ENCODE measurements around the gene SH3BGRL.

Gene SH3BGRL

DNA sequence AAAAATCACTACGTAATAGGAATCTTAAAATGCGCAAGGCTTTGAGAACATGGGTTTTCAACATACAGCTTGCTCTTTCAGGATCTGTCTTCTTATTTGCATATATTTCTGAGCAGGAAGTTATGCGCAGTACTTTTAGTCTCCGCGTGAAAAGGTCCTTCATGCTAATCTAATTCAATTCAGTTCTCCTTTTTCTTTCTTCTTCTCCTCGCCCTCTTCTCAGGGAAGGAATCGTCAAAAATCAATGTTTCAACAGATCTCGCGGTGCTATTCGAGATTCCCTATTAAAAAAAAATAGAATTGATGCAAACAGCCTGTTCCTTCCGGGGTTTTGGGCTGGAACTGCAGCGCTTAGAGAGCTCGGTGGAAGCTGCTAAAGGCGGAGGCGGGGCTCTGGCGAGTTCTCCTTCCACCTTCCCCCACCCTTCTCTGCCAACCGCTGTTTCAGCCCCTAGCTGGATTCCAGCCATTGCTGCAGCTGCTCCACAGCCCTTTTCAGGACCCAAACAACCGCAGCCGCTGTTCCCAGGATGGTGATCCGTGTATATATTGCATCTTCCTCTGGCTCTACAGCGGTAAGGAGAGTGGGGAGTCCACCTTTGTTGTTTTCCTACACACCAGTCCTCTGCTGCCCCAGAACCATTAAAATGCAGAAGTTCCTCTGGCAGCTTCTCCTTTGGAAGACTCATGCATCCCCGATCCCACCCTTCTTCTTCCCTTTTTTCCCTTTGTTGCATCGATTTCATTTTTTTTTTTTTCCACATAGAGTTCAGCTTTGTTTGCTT, at the start of gene SH3BGRL, which contains the start of gene HMGN5:
Gene SH3BGRL, plus strand, starts transcription at position 432 of the 785 bp plus-strand sequence. Its CDS starts 99 bp downstream, at position 531.
Gene HMGN5, minus strand, starts transcription at position 243 of the 785 bp plus-strand sequence. CDS start 80,364 bp downstream, outside the sequence.
- DNase-seq (ENCODE audit: low read depth) = no peak

GRCh38 chrX:81168391-81168790, 33.5 kb upstream of the SH3BGRL start:
- DNase-seq (ENCODE audit: low read depth) = no peak

- DNase-seq (ENCODE audit: low read depth) = no peak
Observed at GRCh38 chrX:81174286-81174685, 27.6 kb upstream of the SH3BGRL start.

DNA sequence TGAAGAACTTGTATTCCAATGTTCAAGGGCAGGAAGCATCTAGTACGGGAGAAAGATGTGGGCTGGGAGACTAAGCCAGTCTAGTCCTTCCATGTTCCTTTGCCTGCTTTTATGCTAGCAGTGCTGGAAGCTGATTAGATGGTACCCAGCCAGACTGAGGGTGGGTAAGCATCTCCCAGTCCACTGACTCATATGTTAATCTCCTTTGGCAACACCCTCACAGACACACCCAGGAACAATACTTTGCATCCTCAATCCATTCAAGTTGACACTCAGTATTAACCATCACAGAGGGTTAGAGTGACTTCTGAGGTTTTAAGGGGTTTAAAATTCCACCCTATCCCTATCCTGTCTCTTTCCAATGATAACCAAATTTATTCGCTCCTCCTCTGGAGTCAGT, 6.6 kb upstream of the SH3BGRL start:
- no peak for DNase-seq (ENCODE audit: low read depth)

GRCh38 chrX:81195712-81196111, 6.2 kb upstream of the SH3BGRL start:
- DNase-seq (ENCODE audit: low read depth) = no peak

DNA sequence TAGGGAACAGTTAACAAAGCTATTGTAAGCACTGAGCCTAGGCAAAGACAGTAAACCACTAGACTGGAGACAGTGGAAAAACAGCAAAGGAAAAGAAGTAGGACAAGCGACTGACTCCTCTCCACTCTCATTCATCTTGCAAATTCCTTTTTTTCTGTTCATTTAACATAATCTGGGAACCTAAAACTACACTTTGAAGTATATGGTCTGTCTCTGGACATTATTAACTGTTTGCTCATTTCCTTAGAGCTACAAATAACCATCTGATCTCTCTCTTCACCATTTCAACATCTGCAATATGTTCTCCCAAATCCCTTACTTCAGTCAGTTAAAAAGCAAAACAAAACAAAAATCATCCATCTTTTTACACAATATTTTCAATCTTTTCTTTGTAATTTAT, 831 bp upstream of the SH3BGRL start:
- no peak for DNase-seq (ENCODE audit: low read depth)

- DNase-seq (ENCODE audit: low read depth) = no peak
Observed at GRCh38 chrX:81202456-81202819, 536 bp downstream of the SH3BGRL start.

GRCh38 chrX:81202943-81203342, 1.0 kb downstream of the SH3BGRL start:
- DNase-seq (ENCODE audit: low read depth) = no peak

DNA sequence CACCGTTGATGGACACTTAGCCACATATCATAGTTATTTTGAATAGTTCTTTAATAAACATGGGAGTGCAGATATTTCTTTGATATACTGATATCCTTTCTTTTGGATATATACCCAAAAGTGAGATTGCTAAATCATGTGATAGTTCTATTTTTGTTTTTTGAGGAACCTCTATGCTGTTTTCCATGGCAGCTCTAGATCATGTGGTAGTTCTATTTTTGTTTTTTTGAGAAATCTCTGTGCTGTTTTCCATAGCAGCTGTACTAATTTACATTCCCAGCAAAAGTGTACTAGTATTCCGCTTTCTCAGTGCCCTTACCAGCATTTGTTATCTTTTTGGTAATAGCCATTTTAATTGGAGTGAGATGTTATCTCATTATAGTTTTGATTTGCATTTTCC, 3.6 kb downstream of the SH3BGRL start:
- DNase-seq (ENCODE audit: low read depth) = no peak

DNA sequence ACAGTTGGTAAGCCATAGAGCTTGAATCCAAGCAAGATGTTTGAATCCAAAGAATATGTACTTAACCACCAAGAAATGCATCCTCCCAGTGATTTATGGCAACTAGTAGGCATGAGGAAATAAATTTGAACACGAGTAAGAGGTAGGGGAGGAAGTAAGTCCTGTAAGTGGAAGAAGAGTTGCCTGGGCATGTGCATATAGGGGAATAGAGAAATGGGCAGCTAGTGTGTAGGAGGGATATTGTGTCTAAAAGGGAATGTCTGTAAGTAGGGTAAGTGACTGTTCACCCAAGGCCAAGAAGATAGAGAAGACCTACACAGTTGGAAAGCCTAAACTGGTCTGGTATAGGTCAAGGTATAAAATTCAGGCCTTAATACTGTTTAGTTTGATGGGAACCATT, 4.6 kb downstream of the SH3BGRL start:
- no peak for DNase-seq (ENCODE audit: low read depth)

- DNase-seq (ENCODE audit: low read depth) = no peak
Observed at GRCh38 chrX:81208916-81209315, 7.0 kb downstream of the SH3BGRL start.

- DNase-seq (ENCODE audit: low read depth) = no peak
Observed at GRCh38 chrX:81215685-81216084, 13.8 kb downstream of the SH3BGRL start.

DNA sequence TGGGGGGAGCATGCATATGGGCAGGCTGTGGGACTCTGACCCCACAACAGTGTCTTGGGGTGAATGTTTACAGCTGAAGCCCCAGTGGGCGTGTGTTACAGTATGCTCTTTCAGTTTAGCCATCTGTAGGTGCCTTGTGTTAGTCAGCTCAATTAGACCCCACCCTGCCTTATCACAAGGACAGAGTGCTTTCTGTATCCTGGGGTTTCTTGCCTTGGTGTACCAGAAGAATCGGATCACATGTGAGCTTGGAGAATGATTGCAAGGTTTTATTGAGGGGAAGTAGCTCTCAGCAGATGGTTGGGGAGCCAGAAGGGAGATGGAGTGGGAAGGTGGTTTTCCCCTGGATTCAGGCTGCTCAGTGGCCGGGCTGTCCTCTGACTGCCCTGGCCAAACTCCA, 27.3 kb downstream of the SH3BGRL start:
- DNase-seq (ENCODE audit: low read depth) = no peak

GRCh38 chrX:81229901-81230300, 28.0 kb downstream of the SH3BGRL start:
- no peak for DNase-seq (ENCODE audit: low read depth)

GRCh38 chrX:81231476-81231875, 29.6 kb downstream of the SH3BGRL start:
- no peak for DNase-seq (ENCODE audit: low read depth)

DNA sequence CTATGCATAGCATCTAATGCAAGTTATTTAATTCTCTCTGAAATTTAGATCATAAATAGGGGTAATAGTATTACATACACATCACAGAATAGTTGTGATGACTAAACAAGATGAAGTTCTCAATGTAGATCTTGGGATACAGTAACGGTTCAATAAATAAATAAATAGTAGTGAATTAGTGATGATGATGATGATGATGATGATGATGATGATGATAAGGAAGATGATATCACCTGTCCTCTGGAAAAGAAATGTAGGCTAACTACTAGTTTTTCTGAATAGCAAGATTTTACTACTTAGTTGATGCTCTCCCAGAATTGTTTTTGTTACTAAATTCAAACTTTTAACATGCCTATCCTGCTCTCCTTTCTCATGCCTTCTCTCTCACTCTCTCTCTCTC, 30.3 kb downstream of the SH3BGRL start:
- no peak for DNase-seq (ENCODE audit: low read depth)

- no peak for DNase-seq (ENCODE audit: low read depth)
Observed at GRCh38 chrX:81237516-81237915, 35.6 kb downstream of the SH3BGRL start.

DNA sequence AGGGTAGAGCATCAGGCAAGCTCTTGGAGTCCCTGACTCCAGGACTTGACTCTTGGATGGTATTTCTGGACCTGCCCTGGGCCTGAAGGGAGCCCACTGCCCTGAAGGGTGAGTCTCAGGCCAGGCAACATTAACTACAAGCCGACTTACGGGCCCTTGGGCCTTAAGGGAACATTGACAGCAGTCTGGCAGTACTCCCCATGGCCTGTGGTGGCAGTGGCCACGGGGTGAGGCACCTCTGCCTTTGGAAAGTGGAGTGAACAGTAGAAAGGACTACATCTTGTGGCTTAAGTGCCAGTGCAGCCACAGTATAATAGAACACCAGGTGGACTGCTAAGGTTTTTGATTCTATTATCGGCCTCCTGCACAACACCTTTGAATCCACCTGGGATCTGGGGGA, 36.3 kb downstream of the SH3BGRL start:
- DNase-seq (ENCODE audit: low read depth) = no peak

GRCh38 chrX:81240701-81241331, 38.9 kb downstream of the SH3BGRL start:
- no peak for DNase-seq (ENCODE audit: low read depth)

GRCh38 chrX:81241753-81242152, 39.9 kb downstream of the SH3BGRL start:
- DNase-seq (ENCODE audit: low read depth) = no peak

DNA sequence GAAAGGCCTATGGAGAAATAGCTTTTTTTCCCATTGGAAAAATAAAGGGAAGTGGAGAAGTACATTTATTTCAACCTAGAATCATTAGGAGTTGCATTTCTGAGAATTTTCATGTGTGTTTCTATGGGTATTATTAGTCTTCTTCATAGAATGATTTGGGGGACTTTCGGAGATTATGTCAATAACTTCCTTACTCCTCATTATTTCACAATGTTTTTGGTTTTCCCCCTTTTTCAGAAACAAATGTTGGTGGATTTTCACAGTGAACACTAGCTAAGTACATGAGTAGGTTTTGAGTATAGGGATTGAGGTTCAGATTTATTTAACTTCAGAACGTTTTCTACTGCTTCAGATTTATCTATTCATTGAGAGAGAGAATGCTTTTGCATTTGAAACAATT, 54.0 kb downstream of the SH3BGRL start:
- DNase-seq (ENCODE audit: low read depth) = no peak

GRCh38 chrX:81257817-81258216, 55.9 kb downstream of the SH3BGRL start:
- no peak for DNase-seq (ENCODE audit: low read depth)

DNA sequence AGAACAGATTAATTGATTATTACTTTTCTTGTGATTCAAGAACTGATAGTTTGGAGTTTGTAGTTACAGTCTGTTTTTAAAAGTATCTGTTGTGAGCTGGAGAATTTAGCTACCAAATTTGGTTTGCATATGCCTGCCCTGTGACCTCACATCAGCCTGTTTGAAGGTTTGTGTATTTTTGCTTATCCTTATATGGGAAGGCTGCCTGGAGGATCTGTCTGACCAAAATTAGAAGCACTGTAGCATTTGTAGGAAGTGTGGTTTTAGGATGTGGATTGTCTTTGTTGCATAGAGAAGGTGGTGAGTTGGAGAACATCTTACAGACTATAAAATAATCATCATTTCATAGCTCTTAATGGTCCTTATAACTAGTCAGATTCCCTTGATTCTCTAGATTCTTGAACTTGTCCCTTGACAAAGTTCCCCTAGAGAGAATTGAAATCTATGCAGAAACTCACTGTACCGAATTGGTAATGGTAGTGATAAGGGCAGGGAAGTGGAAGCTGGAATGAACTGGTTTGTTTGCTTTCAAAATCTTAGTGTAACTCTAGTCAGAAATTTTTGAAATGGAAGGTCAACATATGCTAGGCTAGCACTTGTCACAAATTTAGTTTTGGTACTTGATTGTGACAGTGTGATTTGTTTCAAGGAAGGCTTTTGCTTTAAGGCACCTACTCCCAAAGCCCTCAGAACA, 57.3 kb downstream of the SH3BGRL start:
- DNase-seq (ENCODE audit: low read depth) = no peak
